GM21737 (cell line): Measurements from ENCODE around the gene GRN.
"Not testable (repeated sequence)": the region's sequence is repeated elsewhere in the genome, so short reads cannot be mapped to it uniquely, and the experiment has no call there.

ENCODE experiments used
- ATAC-seq: cut with Tn5 transposase; IDR thresholded peaks from one replicate; pipeline ENCODE4 v1.9.1; 2021; ENCODE audit warnings: mild to moderate bottlenecking, moderate library complexity; ENCODE audit not compliant: unreplicated experiment

The GRN gene

GRCh38 chr17:44346064-44346844 lies 1.2 kb downstream of the GRN start:
- no peak for ATAC-seq

GRCh38 chr17:44347206-44348055 lies 2.3 kb downstream of the GRN start:
- not testable (repeated sequence) for ATAC-seq

- ATAC-seq: no peak
Observed at GRCh38 chr17:44348234-44348987, 3.3 kb downstream of the GRN start.

GRCh38 chr17:44348988-44349364 lies 3.9 kb downstream of the GRN start:
- no peak for ATAC-seq

- no peak for ATAC-seq
Observed at GRCh38 chr17:44349553-44350070, 4.5 kb downstream of the GRN start.

- no peak for ATAC-seq
Observed at GRCh38 chr17:44350733-44351226, 5.7 kb downstream of the GRN start.

GRCh38 chr17:44351464-44351863 lies 6.4 kb downstream of the GRN start:
- ATAC-seq: no peak

GRCh38 chr17:44351961-44352827 lies 7.1 kb downstream of the GRN start:
- ATAC-seq: no peak

- ATAC-seq: no peak
Observed at GRCh38 chr17:44352828-44353671, 7.9 kb downstream of the GRN start.

GRCh38 chr17:44353672-44354331 lies 8.7 kb downstream of the GRN start:
- ATAC-seq: no peak

- ATAC-seq: no peak
Observed at GRCh38 chr17:44354582-44355561, 9.8 kb downstream of the GRN start.

- ATAC-seq: no peak
Observed at GRCh38 chr17:44355642-44356099, 10.6 kb downstream of the GRN start.

GRCh38 chr17:44356241-44356640 lies 11.1 kb downstream of the GRN start:
- ATAC-seq: no peak

GRCh38 chr17:44358066-44358465 lies 13.0 kb downstream of the GRN start:
- ATAC-seq: no peak

GRCh38 chr17:44359006-44359405 lies 13.9 kb downstream of the GRN start:
- ATAC-seq: no peak

GRCh38 chr17:44359458-44360143 lies 14.5 kb downstream of the GRN start:
- ATAC-seq: no peak

- ATAC-seq: no peak
Observed at GRCh38 chr17:44360144-44360533, 15.0 kb downstream of the GRN start.
